WTC11 (cell line): ENCODE measurements around the gene ATRX. TPM values are rescaled to one million over a fixed set of nuclear protein-coding genes. Genes with fewer than 3 reads are reported as not detected.
A peak's percentile ranks its signal among the peaks of the same experiment; 100 is the strongest.
"Not testable (repeated sequence)": the region's sequence is repeated elsewhere in the genome, so short reads cannot be mapped to it uniquely, and the experiment has no call there.

Experiments
- ATAC-seq: fragments of 200-7000 bp; cut with Tn5 transposase; 2 replicates; pipeline ENCODE4 v1.10.0; 2021; ENCODE audit warnings: mild to moderate bottlenecking, moderate library complexity
- CTCF ChIA-PET: fragments of 300-600 bp; sonication (Branson Sonifier 250); formaldehyde crosslinking; loops from one replicate; lab custom pipeline; 2021; ENCODE audit warnings: antibody characterized with exemption; lab: Charles Lee
- POLR2A ChIA-PET: fragments of 350-600 bp; sonication (Branson Sonifier 250); formaldehyde crosslinking; loops from one replicate; lab custom pipeline; 2021; ENCODE audit warnings: antibody characterized with exemption; lab: Charles Lee
- DNase-seq: peaks from one replicate; pipeline ENCODE4 v3.0.0; 2021; ENCODE audit warnings: low spot score
- H3K27ac Mint-ChIP-seq: 2 replicates; pipeline ENCODE4 v1.8.0; 2021; ENCODE audit warnings: mixed read lengths
- H3K27me3 Mint-ChIP-seq: 2 replicates; pipeline ENCODE4 v1.8.0; 2021; ENCODE audit warnings: low read depth, mild to moderate bottlenecking, moderate library complexity, mixed read lengths
- H3K36me3 Mint-ChIP-seq: 2 replicates; pipeline ENCODE4 v1.8.0; 2021; ENCODE audit warnings: mixed read lengths
- H3K4me1 Mint-ChIP-seq: 2 replicates; pipeline ENCODE4 v1.8.0; 2022; ENCODE audit warnings: mixed read lengths
- H3K4me3 Mint-ChIP-seq: 2 replicates; pipeline ENCODE4 v1.8.0; 2021; ENCODE audit warnings: mild to moderate bottlenecking, moderate library complexity, mixed read lengths
- H3K9me3 Mint-ChIP-seq: 2 replicates; pipeline ENCODE4 v1.8.0; 2021; ENCODE audit warnings: mixed read lengths
- ETV6 ChIP-seq: sonication (generic); formaldehyde crosslinking; IDR thresholded peaks from 2 replicates; pipeline ENCODE4 v1.8.1; 2022; ENCODE audit warnings: mild to moderate bottlenecking, missing genetic modification reagents
- FOXK1 ChIP-seq: sonication (generic); formaldehyde crosslinking; IDR thresholded peaks from 2 replicates; pipeline ENCODE4 v1.8.0; 2022; ENCODE audit warnings: mild to moderate bottlenecking, moderate library complexity, missing genetic modification reagents
- GRHL2 ChIP-seq: fragments of 250-450 bp; sonication (Bioruptor Pico); IDR thresholded peaks from 2 replicates; pipeline ENCODE4 v1.8.0; 2022; ENCODE audit warnings: mild to moderate bottlenecking, moderate library complexity; ENCODE audit not compliant: insufficient replicate concordance, severe bottlenecking
- JAZF1 ChIP-seq: fragments of 250-450 bp; sonication (Bioruptor Pico); IDR thresholded peaks from 2 replicates; pipeline ENCODE4 v1.9.0; 2021; ENCODE audit warnings: moderate library complexity, mild to moderate bottlenecking, inconsistent platforms
- NFATC4 ChIP-seq: fragments of 250-450 bp; sonication (Bioruptor Pico); IDR thresholded peaks from 2 replicates; pipeline ENCODE4 v1.9.0; 2021; ENCODE audit warnings: mild to moderate bottlenecking
- NFE2L1 ChIP-seq: sonication (generic); formaldehyde crosslinking; IDR thresholded peaks from 2 replicates; pipeline ENCODE4 v1.8.1; 2023; ENCODE audit warnings: missing genetic modification reagents
- NR1H2 ChIP-seq: sonication (generic); formaldehyde crosslinking; IDR thresholded peaks from 2 replicates; pipeline ENCODE4 v1.9.0; 2021; ENCODE audit warnings: mild to moderate bottlenecking, moderate library complexity, missing genetic modification reagents
- RORB ChIP-seq: fragments of 250-450 bp; sonication (Bioruptor Pico); IDR thresholded peaks from 2 replicates; pipeline ENCODE4 v1.9.0; 2021; ENCODE audit warnings: mild to moderate bottlenecking
- TCF7 ChIP-seq: sonication (generic); formaldehyde crosslinking; IDR thresholded peaks from 2 replicates; pipeline ENCODE4 v1.8.0; 2022; ENCODE audit warnings: mild to moderate bottlenecking, low read depth, missing genetic modification reagents, moderate library complexity
- TEAD4 ChIP-seq: sonication (generic); formaldehyde crosslinking; IDR thresholded peaks from 2 replicates; pipeline ENCODE4 v1.8.0; 2022; ENCODE audit warnings: mild to moderate bottlenecking, missing genetic modification reagents
- ZNF423 ChIP-seq: fragments of 250-450 bp; sonication (Bioruptor Pico); IDR thresholded peaks from 2 replicates; pipeline ENCODE4 v2.1.2; 2022; ENCODE audit warnings: mild to moderate bottlenecking, moderate library complexity
- total RNA-seq: library from RNA; stranded (reverse); gene quantifications from 3 replicates; pipeline ENCODE4 v1.2.3, GENCODE V29; 2021
- TF ChIP-seq, protein P1 (sequence below): fragments of 250-450 bp; sonication (Bioruptor Pico); IDR thresholded peaks from 2 replicates; pipeline ENCODE4 v1.9.0; 2021; ENCODE audit warnings: moderate library complexity, mild to moderate bottlenecking, inconsistent platforms, borderline replicate concordance
- TF ChIP-seq, protein P2 (sequence below): sonication (generic); formaldehyde crosslinking; IDR thresholded peaks from 2 replicates; pipeline ENCODE4 v1.8.1; 2023; ENCODE audit warnings: mild to moderate bottlenecking, moderate library complexity, missing genetic modification reagents
- TF ChIP-seq, protein P3 (sequence below): sonication (generic); formaldehyde crosslinking; IDR thresholded peaks from 2 replicates; pipeline ENCODE4 v1.8.1; 2022; ENCODE audit warnings: low read depth, missing genetic modification reagents, borderline replicate concordance
- TF ChIP-seq, protein P4 (sequence below): sonication (generic); formaldehyde crosslinking; IDR thresholded peaks from 2 replicates; pipeline ENCODE4 v1.8.0; 2022; ENCODE audit warnings: mild to moderate bottlenecking, missing genetic modification reagents
- TF ChIP-seq, protein P5 (sequence below): sonication (generic); formaldehyde crosslinking; IDR thresholded peaks from 2 replicates; pipeline ENCODE4 v1.8.0; 2022; ENCODE audit warnings: mild to moderate bottlenecking, missing genetic modification reagents
- TF ChIP-seq, protein P6 (sequence below): sonication (generic); formaldehyde crosslinking; IDR thresholded peaks from 2 replicates; pipeline ENCODE4 v1.8.1; 2023; ENCODE audit warnings: mild to moderate bottlenecking, missing genetic modification reagents, moderate library complexity

The ATRX gene
- total RNA-seq, 1 experiment from 2014 or later: 96.6 TPM

DNA sequence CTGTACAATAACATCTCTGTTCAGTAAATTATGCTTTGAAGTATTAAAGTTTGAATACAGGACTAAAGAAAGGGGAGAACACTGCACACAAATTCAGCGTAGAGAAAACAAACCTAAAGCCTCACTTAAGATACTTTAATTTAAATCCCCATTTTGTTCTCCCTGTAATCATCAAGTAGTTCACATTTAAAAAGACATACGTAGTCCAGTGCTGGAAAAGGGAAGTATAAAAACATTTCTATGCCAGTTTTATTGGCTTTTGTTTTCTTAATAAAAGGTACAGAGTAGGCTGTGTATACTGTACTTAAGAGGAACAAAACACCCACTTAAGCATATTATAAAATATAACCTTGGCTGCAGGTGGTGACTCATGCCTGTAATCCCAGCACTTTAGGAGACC lies 237.3 kb downstream of the ATRX start (continued):
- TF ChIP-seq, protein P1, sequence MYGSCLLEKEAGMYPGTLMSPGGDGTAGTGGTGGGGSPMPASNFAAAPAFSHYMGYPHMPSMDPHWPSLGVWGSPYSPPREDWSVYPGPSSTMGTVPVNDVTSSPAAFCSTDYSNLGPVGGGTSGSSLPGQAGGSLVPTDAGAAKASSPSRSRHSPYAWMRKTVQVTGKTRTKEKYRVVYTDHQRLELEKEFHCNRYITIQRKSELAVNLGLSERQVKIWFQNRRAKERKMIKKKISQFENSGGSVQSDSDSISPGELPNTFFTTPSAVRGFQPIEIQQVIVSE (CRISPR knock-in tag): no peak
- TF ChIP-seq FOXK1 (CRISPR knock-in tag): no peak
- no peak for TF ChIP-seq NFE2L1 (CRISPR knock-in tag)

DNA sequence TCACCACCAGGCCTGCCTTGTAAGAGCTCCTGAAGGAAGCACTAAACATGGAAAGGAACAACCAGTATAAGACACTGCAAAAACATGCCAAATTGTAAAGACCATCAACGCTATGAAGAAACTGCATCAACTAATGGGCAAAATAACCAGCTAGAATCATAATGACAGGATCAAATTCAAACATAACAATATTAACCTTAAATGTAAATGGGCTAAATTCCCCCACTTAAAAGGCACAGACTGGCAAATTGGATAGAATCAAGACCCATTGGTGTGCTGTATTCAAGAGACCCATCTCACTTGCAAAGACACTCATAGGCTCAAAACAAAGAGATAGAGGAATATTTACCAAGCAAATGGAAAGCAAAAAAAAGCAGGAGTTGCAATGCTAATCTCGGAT lies 246.2 kb downstream of the ATRX start:
- H3K4me1 Mint-ChIP-seq, H3K4me3 Mint-ChIP-seq, ATAC-seq, POLR2A ChIA-PET, H3K27me3 Mint-ChIP-seq, DNase-seq, H3K27ac Mint-ChIP-seq, CTCF ChIA-PET: not testable (repeated sequence)
- peaks cover 24% of the 10 kb centered on the region for H3K9me3 Mint-ChIP-seq
- peaks cover 42% of the 10 kb centered on the region for H3K36me3 Mint-ChIP-seq

DNA sequence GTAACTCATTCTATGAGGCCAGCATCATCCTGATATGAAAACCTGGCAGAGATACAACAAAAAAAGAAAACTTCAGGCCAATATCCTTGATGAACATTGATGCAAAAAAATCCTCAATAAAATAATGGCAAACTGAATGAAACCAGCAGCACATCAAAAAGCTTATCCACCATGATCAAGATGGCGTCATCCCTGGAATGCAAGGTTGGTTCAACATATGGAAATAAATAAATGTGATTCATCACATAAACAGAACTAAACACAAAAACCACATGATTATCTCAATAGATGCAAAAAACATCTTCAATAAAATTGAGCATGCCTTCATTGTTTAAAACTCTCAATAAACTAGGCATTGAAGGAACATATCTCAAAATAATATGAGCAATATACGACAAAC lies 254.8 kb downstream of the ATRX start:
- not testable (repeated sequence) for DNase-seq

DNA sequence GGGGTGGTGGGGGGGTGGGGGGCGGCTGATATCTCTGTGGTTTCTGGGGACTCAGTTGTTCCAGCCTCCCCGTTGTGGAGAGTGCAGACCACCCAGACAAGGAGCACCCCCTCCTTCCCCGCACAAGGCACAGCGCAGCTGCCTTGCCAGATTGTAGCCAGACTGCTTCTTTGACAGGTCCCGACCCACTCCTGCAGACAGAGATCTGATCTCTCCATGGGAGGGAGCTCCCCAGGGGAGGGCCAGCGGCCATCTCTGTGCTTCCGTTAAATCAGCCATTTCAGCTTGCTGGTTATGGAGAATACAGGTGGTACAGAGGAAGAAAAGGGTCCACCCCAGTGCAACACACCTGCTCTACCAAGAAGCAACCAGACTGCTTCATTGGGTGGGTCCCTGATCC lies 258.0 kb downstream of the ATRX start:
- DNase-seq (peak; percentile 8), ATAC-seq (peak; percentile 46; the same call in 1 of the 2 replicates)
- Mint-ChIP-seq H3K4me3 (no peak overlapping the region), H3K36me3 (peaks cover 28% of the 10 kb centered on the region), H3K4me1 (peaks cover 25% of the 10 kb centered on the region), H3K27ac (no peak overlapping the region), H3K27me3 (no peaks in the 10 kb centered on the region), H3K9me3 (peaks cover 18% of the 10 kb centered on the region)
- no peak for TF ChIP-seq GRHL2 (CRISPR knock-in tag)
- TF ChIP-seq TEAD4 (CRISPR knock-in tag): no peak
- TF ChIP-seq, protein P2, sequence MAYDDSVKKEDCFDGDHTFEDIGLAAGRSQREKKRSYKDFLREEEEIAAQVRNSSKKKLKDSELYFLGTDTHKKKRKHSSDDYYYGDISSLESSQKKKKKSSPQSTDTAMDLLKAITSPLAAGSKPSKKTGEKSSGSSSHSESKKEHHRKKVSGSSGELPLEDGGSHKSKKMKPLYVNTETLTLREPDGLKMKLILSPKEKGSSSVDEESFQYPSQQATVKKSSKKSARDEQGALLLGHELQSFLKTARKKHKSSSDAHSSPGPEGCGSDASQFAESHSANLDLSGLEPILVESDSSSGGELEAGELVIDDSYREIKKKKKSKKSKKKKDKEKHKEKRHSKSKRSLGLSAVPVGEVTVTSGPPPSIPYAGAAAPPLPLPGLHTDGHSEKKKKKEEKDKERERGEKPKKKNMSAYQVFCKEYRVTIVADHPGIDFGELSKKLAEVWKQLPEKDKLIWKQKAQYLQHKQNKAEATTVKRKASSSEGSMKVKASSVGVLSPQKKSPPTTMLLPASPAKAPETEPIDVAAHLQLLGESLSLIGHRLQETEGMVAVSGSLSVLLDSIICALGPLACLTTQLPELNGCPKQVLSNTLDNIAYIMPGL: no peak
- TF ChIP-seq RORB (CRISPR knock-in tag): no peak
- TF ChIP-seq, protein P3, sequence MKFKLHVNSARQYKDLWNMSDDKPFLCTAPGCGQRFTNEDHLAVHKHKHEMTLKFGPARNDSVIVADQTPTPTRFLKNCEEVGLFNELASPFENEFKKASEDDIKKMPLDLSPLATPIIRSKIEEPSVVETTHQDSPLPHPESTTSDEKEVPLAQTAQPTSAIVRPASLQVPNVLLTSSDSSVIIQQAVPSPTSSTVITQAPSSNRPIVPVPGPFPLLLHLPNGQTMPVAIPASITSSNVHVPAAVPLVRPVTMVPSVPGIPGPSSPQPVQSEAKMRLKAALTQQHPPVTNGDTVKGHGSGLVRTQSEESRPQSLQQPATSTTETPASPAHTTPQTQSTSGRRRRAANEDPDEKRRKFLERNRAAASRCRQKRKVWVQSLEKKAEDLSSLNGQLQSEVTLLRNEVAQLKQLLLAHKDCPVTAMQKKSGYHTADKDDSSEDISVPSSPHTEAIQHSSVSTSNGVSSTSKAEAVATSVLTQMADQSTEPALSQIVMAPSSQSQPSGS (CRISPR knock-in tag): no peak
- TF ChIP-seq JAZF1 (CRISPR knock-in tag): no peak
- TF ChIP-seq, protein P4, sequence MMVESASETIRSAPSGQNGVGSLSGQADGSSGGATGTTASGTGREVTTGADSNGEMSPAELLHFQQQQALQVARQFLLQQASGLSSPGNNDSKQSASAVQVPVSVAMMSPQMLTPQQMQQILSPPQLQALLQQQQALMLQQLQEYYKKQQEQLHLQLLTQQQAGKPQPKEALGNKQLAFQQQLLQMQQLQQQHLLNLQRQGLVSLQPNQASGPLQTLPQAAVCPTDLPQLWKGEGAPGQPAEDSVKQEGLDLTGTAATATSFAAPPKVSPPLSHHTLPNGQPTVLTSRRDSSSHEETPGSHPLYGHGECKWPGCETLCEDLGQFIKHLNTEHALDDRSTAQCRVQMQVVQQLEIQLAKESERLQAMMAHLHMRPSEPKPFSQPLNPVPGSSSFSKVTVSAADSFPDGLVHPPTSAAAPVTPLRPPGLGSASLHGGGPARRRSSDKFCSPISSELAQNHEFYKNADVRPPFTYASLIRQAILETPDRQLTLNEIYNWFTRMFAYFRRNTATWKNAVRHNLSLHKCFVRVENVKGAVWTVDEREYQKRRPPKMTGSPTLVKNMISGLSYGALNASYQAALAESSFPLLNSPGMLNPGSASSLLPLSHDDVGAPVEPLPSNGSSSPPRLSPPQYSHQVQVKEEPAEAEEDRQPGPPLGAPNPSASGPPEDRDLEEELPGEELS: no peak
- no peak for TF ChIP-seq ZNF423 (CRISPR knock-in tag)
- no peak for TF ChIP-seq ETV6 (CRISPR knock-in tag)
- no peak for TF ChIP-seq NFATC4 (CRISPR knock-in tag)
- no peak for TF ChIP-seq NR1H2
- TF ChIP-seq, protein P5, sequence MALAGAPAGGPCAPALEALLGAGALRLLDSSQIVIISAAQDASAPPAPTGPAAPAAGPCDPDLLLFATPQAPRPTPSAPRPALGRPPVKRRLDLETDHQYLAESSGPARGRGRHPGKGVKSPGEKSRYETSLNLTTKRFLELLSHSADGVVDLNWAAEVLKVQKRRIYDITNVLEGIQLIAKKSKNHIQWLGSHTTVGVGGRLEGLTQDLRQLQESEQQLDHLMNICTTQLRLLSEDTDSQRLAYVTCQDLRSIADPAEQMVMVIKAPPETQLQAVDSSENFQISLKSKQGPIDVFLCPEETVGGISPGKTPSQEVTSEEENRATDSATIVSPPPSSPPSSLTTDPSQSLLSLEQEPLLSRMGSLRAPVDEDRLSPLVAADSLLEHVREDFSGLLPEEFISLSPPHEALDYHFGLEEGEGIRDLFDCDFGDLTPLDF: no peak
- TF ChIP-seq, protein P6, sequence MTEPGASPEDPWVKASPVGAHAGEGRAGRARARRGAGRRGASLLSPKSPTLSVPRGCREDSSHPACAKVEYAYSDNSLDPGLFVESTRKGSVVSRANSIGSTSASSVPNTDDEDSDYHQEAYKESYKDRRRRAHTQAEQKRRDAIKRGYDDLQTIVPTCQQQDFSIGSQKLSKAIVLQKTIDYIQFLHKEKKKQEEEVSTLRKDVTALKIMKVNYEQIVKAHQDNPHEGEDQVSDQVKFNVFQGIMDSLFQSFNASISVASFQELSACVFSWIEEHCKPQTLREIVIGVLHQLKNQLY (CRISPR knock-in tag): no peak
- TF ChIP-seq TCF7: no peak
- ChIA-PET CTCF (interaction anchor here (1.2 kb wide), 1 partner anchor 81 kb away, joined by 3 read pairs; the partner anchor contains the start of gene FGF16), POLR2A (interaction anchor here (0.6 kb wide), 1 partner anchor 81 kb away, joined by 3 read pairs; no protein-coding TSS in a partner anchor)

More for the DNA sequence above, 254.8 kb downstream of the ATRX start:
- POLR2A ChIA-PET, H3K27me3 Mint-ChIP-seq, CTCF ChIA-PET, ATAC-seq, H3K4me3 Mint-ChIP-seq, H3K27ac Mint-ChIP-seq: not testable (repeated sequence)
- Mint-ChIP-seq H3K36me3 (peaks cover 28% of the 10 kb centered on the region), H3K9me3 (peaks cover 18% of the 10 kb centered on the region), H3K4me1 (peaks cover 25% of the 10 kb centered on the region)
